ENCODE data around the gene ATP6V1F. TPM values are rescaled to one million over a fixed set of nuclear protein-coding genes. Genes with fewer than 3 reads are reported as not detected.

Gene ATP6V1F
- total RNA-seq, 1 donor from 2014 or later, result 89.6 TPM

GRCh38 chr7:128845987-128846386, 16.7 kb upstream of the ATP6V1F start:
- no peak for DNase-seq (ENCODE audit: low spot score)
- no peak for ATAC-seq
- intact Hi-C loops (cut with DNase I), result no loop called here

- ATAC-seq (no peak), DNase-seq (ENCODE audit: low spot score) (no peak)
- intact Hi-C loops (cut with DNase I), result no loop called here
These were observed 15.7 kb upstream of the ATP6V1F start for GRCh38 chr7:128846781-128847444.

- intact Hi-C loops (cut with DNase I), result no loop called here
- DNase-seq (ENCODE audit: low spot score) (no peak), ATAC-seq (no peak)
These were observed 14.9 kb upstream of the ATP6V1F start for GRCh38 chr7:128847721-128848211.

DNA sequence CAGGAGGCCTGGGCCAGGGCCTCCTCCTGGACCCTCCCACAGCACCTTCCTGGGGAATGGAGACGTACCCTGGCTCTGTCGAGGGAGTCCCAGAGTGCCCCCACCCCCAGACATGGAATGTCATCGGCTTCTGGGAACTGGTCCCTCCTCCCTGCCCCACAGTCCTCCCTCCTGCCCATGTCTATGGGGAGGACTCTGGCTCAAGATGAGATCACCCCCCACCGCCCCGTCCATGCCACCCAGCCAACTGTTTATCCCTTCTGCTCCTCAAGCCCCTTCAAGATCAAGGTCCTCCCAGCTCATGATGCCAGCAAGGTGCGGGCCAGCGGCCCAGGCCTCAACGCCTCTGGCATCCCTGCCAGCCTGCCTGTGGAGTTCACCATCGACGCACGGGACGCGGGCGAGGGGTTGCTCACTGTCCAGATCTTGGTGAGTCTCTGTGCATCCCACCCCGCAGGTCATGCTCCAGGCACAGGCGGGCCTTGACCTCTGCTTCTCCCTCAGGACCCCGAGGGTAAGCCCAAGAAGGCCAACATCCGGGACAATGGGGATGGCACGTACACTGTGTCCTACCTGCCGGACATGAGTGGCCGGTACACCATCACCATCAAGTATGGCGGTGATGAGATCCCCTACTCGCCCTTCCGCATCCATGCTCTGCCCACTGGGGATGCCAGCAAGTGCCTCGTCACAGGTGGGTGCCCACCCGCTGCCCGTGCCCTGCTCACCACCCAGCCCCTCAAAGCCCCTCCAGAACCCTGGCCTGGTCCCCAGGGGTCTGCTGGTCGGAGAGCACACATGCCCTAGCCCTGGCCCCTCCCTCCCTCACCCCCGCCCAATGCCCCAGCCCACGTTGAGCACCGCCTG, 14.1 kb upstream of the ATP6V1F start:
- ATAC-seq, result no peak
- intact Hi-C loops (cut with DNase I), result no loop called here
- no peak for DNase-seq (ENCODE audit: low spot score)

- DNase-seq (ENCODE audit: low spot score), result no peak
- intact Hi-C loops (cut with DNase I), result no loop called here
- ATAC-seq, result no peak
These were observed 13.5 kb upstream of the ATP6V1F start for GRCh38 chr7:128849156-128849515.

- DNase-seq (ENCODE audit: low spot score), result no peak
- intact Hi-C loops (cut with DNase I), result no loop called here
- ATAC-seq, result no peak
These were observed 12.7 kb upstream of the ATP6V1F start for GRCh38 chr7:128849804-128850490.

DNA sequence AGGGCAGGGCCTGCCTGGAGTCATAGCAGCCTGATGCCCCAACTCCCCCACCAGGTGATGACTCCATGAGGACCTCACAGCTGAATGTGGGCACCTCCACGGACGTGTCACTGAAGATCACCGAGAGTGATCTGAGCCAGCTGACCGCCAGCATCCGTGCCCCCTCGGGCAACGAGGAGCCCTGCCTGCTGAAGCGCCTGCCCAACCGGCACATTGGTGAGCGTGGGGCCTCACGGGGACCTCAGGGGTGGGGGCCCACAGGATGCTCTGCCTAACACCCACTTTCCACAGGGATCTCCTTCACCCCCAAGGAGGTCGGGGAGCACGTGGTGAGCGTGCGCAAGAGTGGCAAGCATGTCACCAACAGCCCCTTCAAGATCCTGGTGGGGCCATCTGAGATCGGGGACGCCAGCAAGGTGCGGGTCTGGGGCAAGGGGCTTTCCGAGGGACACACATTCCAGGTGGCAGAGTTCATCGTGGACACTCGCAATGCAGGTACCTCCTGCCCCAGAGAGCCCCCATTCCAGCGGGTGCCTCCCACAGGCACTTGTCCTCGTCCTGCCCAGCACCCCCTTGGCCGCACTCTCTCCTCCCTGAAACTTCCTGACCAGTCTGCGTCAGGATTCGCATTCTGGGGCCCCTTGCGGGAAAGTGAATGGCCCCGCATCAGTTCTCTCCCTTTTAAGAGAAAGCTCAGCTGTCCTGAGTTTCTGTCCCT, 10.0 kb upstream of the ATP6V1F start:
- ATAC-seq (no peak), DNase-seq (ENCODE audit: low spot score) (no peak)
- intact Hi-C loops (cut with DNase I), result no loop called here

GRCh38 chr7:128853799-128854198, 8.9 kb upstream of the ATP6V1F start:
- ATAC-seq (no peak), DNase-seq (ENCODE audit: low spot score) (no peak)
- intact Hi-C loops (cut with DNase I), result no loop called here

GRCh38 chr7:128854396-128854795, 8.3 kb upstream of the ATP6V1F start:
- intact Hi-C loops (cut with DNase I), result no loop called here
- ATAC-seq, result no peak
- no peak for DNase-seq (ENCODE audit: low spot score)

GRCh38 chr7:128855559-128855958, 7.1 kb upstream of the ATP6V1F start:
- intact Hi-C loops (cut with DNase I), result no loop called here
- ATAC-seq (no peak), DNase-seq (ENCODE audit: low spot score) (no peak)

DNA sequence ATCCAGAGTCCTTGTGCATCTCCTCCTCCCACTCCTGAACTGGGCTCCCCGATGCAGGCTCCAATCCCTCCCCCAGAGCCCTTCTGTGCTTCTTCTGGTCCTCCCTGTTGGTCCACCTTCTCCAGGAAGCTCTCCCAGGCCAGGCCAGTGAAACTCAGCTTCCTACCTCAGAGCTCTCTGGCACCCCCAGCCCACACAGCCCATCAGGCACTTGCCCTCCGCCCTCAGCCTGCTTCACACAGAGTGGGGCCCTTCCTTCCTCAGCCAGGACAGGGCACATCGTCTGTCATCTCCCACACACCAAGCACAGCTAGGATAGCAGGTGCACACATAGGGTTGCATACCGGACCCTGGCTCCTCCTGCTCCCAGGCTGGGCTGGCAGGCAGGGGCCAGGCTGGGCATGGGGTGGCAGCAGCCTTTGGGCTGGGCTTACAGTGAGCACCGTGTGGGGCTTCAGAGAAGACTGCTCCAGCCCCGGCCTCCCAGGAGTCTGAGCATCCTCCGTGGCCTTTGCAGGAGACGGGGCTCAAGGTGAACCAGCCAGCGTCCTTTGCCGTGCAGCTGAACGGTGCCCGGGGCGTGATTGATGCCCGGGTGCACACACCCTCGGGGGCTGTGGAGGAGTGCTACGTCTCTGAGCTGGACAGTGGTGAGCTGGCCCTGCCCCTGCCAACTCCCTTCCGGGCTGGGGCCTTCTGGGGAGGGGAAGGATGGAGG, 6.5 kb upstream of the ATP6V1F start:
- ATAC-seq, result no peak
- intact Hi-C loops (cut with DNase I), result no loop called here
- DNase-seq (ENCODE audit: low spot score), result no peak

GRCh38 chr7:128858380-128859231, 4.0 kb upstream of the ATP6V1F start:
- ATAC-seq, result peak; percentile 11
- no peak for DNase-seq (ENCODE audit: low spot score)
- intact Hi-C loops (cut with DNase I), result no loop called here

GRCh38 chr7:128859232-128860157, 3.2 kb upstream of the ATP6V1F start:
- ATAC-seq (no peak), DNase-seq (ENCODE audit: low spot score) (no peak)
- intact Hi-C loops (cut with DNase I), result loop anchor here (10.0 kb wide), 1 partner anchor 115 kb away; no protein-coding TSS in a partner anchor

DNA sequence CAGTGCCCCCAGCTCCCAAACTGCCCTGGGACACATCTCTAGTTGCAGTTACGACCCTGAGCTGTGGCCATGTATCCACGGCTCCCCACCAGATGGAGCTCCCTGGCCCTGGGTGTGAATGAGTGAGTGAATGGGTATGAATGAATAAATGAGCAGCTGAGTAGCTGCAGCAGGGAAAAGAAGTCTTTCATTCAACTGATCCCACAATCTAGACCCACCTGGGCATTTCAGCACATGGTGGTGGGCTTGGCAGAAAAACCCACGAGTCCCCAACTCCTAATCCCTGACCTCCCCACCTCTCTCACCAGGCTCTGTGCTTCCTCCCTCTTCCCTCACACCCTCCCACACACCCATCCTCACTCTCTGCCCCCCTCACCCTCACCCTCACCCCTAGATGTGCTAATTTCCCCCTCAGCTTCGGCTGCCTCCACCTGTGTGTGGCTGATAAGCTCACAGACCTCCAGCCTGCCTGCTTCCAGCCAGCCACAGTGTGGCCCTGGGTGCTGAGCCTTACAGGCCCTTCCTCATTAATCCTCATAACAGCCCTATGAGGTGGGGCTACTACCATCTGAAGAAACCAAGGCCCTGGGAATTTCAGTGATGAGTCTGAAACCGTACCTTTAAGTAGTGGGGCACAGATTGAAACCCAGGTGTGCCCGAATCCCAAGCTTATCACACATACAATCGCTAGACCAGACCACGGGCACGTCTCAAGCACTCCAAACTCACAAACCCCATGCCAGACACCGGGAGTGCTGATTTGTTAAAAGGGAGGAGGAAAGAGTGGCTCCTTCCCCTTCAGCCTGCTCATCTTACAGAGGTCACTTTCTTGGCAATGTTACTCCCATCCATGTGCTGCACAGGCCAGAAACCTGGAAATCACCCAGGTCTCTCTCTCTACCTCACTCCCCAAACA, 2.2 kb upstream of the ATP6V1F start:
- ATAC-seq (no peak), DNase-seq (ENCODE audit: low spot score) (no peak)
- intact Hi-C loops (cut with DNase I), result loop anchor here (10.0 kb wide), 1 partner anchor 116 kb away; no protein-coding TSS in a partner anchor

- intact Hi-C loops (cut with DNase I), result loop anchor here (10.0 kb wide), 1 partner anchor 117 kb away; no protein-coding TSS in a partner anchor
- DNase-seq (ENCODE audit: low spot score) (no peak), ATAC-seq (no peak)
These were observed 592 bp upstream of the ATP6V1F start for GRCh38 chr7:128861957-128862570.
